Prostate gland (tissue), 2 donors: Measurements from ENCODE around the gene TDRD3.

Experiments
- POLR2A ChIP-seq: fragments of 450-650 bp; IDR thresholded peaks from one replicate; pipeline ENCODE4 v1.6.1; 2016; ENCODE audit warnings: antibody characterized with exemption, mild to moderate bottlenecking
- TF ChIP-seq, protein P1 (sequence below), 4 experiments: fragments of 200-600 bp in 2 of 4; fragments of 450-650 bp in 2 of 4; sonication (generic) in 2 of 4; IDR thresholded peaks; 1 replicate in 3 of 4; 2 replicates in 1 of 4; pipeline ENCODE4 v1.5.1; 2016 to 2019; ENCODE audit warnings: antibody characterized with exemption in 4 of 4, mild to moderate bottlenecking in 2 of 4, moderate library complexity in 2 of 4

DNA sequence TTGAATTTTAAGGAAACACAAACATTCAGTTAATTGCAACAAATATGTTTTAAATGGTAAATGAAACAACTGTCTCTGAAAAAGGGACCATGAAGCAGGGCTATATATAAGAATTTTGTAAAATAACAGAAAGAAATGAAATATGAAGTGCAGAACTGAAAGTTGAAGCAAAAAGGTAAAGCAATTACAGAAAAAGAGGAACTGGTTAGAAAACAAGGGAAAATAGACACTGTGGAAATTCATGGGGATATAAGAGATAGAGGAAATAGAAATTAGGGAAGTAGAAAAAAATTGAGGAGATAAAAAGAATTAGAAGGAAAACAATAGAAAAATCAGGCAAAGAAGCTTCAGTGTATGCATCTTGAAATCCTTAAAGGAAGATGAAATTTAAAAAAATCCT is 40.0 kb upstream of the TDRD3 start:
- TF ChIP-seq, protein P1, sequence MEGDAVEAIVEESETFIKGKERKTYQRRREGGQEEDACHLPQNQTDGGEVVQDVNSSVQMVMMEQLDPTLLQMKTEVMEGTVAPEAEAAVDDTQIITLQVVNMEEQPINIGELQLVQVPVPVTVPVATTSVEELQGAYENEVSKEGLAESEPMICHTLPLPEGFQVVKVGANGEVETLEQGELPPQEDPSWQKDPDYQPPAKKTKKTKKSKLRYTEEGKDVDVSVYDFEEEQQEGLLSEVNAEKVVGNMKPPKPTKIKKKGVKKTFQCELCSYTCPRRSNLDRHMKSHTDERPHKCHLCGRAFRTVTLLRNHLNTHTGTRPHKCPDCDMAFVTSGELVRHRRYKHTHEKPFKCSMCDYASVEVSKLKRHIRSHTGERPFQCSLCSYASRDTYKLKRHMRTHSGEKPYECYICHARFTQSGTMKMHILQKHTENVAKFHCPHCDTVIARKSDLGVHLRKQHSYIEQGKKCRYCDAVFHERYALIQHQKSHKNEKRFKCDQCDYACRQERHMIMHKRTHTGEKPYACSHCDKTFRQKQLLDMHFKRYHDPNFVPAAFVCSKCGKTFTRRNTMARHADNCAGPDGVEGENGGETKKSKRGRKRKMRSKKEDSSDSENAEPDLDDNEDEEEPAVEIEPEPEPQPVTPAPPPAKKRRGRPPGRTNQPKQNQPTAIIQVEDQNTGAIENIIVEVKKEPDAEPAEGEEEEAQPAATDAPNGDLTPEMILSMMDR (IDR thresholded peaks at IDR 0.05): no peak
- no peak for TF ChIP-seq POLR2A
